HG02981 (cell line): ENCODE data around the gene OR10T2.
"Not testable (repeated sequence)": the region's sequence is repeated elsewhere in the genome, so short reads cannot be mapped to it uniquely, and the experiment has no call there.

Source experiments
- ATAC-seq: cut with Tn5 transposase; IDR thresholded peaks from one replicate; pipeline ENCODE4 v1.9.1; 2021; ENCODE audit warnings: mild to moderate bottlenecking, moderate library complexity; ENCODE audit not compliant: unreplicated experiment

The OR10T2 gene

DNA sequence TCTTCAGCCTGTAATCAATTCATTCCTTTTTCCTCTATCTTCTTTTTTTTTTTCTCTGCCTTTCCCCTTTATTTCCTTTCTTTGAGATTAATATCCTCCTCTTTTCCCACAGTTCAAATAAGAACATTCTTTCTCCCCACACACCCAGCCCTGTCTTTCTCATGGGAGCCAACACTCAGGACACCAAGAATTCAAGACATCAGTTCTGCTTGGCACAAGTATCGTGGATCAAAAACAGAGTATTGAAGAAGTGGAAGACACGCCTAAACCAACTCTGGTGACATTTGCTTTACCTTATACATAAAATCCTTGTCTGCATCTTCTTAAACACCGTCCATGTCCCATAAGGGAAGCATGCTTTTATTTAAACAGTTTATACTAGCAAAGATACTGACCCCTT lies 42.6 kb downstream of the OR10T2 start:
- no peak for ATAC-seq

GRCh38 chr1:158355773-158356285 lies 43.4 kb downstream of the OR10T2 start:
- no peak for ATAC-seq

- ATAC-seq: no peak
Measured at GRCh38 chr1:158354255-158354654, 45.0 kb downstream of the OR10T2 start.

- ATAC-seq: no peak
Measured at GRCh38 chr1:158353303-158354075, 45.8 kb downstream of the OR10T2 start, which contains the start of gene CD1E. Gene CD1E (plus strand): TSS chr1:158353894. CDS start chr1:158353989, 95 bp downstream.

- not testable (repeated sequence) for ATAC-seq
Measured at GRCh38 chr1:158348946-158349345, 50.3 kb downstream of the OR10T2 start.
